ENCODE data around the gene CERS6.

DNA sequence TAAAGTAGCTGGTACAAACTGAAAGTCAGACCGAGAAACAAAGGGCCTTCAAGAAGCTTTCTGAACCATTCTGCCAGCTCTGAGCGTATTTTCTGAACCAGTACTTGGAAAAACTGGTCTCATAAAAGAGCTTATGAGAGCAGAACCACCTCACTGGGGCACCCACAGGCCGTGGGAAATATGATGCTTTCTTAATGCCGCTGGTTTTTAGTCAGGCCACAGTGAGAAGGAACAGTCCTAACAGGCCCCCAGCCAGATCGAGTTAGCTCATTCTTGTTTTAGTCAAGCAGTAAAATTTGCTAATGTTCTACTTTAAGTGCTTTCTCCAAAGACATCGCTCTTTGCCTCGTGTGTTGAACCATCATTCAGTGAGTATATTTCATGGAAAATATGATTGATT is 333.7 kb downstream of the CERS6 start:
- TF ChIP-seq, protein P1, sequence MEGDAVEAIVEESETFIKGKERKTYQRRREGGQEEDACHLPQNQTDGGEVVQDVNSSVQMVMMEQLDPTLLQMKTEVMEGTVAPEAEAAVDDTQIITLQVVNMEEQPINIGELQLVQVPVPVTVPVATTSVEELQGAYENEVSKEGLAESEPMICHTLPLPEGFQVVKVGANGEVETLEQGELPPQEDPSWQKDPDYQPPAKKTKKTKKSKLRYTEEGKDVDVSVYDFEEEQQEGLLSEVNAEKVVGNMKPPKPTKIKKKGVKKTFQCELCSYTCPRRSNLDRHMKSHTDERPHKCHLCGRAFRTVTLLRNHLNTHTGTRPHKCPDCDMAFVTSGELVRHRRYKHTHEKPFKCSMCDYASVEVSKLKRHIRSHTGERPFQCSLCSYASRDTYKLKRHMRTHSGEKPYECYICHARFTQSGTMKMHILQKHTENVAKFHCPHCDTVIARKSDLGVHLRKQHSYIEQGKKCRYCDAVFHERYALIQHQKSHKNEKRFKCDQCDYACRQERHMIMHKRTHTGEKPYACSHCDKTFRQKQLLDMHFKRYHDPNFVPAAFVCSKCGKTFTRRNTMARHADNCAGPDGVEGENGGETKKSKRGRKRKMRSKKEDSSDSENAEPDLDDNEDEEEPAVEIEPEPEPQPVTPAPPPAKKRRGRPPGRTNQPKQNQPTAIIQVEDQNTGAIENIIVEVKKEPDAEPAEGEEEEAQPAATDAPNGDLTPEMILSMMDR (IDR thresholded peaks at IDR 0.05) = no peak
- TF ChIP-seq POLR2A (IDR thresholded peaks at IDR 0.05) (no peak), POLR2AphosphoS5 (IDR thresholded peaks at IDR 0.05) (no peak)

Measured in breast epithelium (tissue), 3 donors.